Daoy (cell line): ENCODE data around the gene CCM2L. TPM values are rescaled to one million over a fixed set of nuclear protein-coding genes. Genes with fewer than 3 reads are reported as not detected.

Experiments used
- DNase-seq: peaks from one replicate; pipeline ENCODE4 v3.0.0-alpha.2; 2015; ENCODE audit warnings: low read depth
- total RNA-seq: library from RNA; depleted of rRNA; stranded (reverse); fragments of >200 nt; shearing (Covaris generic); gene quantifications from 2 replicates; pipeline ENCODE4 v1.2.3, GENCODE V29; 2014

CCM2L gene
- total RNA-seq, 1 experiment from 2014 or later = 1.0 TPM

- no peak for DNase-seq
These were observed 18.2 kb upstream of the CCM2L start for GRCh38 chr20:31992086-31992485.

DNA sequence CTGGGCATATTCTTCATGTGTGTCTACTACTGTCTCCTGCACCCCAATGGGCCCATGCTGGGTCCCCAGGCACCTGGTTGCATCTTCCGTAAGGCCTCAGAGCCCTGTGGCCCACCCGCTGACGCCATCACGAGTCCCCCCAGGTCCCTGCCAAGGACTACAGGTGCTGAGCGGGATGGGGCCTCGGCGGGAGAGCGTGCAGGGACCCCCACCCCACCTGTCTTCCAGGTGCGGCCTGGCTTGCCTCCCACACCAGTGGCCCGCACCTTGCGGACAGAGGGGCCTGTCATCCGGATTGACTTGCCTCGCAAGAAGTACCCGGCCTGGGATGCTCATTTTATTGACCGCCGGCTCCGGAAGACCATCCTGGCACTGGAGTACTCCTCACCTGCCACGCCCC lies 13.2 kb upstream of the CCM2L start:
- no peak for DNase-seq

DNA sequence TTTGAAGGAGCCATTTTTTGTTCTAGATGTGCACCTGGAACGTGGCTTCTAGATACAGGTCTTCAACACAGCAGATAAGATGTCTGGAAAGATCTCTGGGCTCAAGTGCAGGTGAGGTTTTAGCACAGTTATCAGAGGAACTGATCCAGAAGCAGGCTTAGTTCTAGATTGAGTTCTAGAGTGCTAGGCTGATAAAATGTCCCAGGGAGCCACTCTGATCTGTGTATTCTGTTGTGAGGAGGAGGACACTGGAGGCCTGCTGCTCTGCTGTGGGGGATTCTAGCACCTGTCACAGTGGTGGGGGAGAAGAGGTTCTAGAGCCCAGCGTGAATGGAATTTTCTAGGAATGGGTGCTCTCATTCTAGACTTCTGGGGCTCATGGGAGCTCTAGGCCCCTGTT lies 12.0 kb upstream of the CCM2L start:
- no peak for DNase-seq

- DNase-seq = no peak
These were observed 6.9 kb upstream of the CCM2L start for GRCh38 chr20:32003325-32003724.

DNA sequence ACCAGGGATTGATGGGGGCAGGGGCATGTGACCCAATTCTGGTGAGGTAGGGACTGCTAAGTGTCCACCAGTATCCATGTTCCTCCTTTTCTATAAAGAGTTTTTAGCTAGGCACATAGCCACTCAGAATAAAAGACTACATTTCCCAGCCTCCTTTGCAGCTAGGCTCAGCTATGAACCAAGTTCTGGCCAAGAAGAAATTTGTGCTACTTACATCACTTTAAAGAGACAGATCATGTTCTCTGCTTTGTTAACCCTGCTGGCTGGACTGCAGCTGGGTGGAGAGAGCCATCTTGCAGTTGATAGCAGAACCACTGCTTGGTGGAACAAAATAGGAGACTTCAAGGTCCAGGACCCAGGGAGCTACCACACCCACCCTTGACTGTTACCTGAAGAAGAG lies 5.3 kb upstream of the CCM2L start:
- DNase-seq = no peak

DNA sequence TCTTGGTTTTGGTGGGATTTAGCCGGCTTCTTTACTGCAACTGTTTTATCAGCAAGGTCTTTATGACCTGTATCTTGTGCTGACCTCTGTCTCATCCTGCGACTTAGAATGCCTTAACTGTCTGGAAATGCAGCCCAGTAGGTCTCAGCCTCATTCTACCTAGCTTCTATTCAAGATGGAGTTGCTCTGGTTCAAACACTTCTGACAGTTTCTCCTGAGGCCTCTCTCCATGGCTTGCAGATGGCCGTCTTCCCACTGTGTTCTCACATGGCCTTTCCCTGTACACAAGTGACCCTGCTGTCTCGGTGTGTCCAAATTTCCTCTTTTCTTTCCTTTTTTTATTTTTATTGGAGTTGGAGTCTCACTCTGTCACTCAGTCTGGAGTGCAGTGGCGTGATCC lies 4.2 kb upstream of the CCM2L start:
- no peak for DNase-seq

GRCh38 chr20:32006841-32007786 lies 3.1 kb upstream of the CCM2L start:
- DNase-seq = no peak

DNA sequence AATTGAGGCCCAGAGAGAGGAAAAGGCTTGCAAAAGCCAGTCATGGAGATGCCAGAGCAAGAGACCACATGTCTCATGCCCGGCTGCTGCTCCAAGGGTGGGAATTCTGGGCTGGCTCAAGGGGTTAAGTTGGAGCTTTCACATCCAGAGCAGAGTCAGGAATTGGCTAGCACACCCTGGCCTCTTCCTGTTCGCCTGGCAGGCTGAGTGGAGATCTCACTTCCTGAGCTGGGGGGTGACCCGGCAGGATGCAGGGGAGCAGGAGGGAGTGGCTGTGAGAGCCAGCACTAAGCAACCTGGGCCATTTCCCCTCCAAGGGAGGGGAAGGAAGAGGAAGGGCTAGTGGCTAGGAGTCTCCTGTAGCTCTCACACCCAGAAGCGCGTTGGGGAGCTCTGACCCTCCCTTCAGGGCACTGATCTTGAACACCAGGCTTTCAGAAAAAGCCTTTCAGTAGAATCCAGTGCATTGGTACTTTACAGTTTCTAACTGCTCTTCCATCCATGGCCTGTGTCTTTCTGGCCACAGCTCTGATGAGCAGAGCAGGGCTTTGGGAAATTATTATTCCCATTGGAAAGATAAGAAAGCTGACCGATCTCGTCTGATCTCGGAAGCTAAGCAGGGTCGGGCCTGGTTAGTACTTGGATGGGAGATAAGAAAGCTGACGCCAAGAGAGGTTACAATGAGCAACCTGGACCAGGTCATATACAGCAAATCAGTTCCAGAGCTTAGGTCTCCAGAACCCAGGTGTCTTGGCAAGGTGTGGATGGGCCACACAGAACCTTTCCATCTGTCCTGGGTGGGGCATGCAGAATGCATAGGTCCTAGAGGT lies 2.2 kb upstream of the CCM2L start:
- DNase-seq = peak; percentile 75

- DNase-seq = no peak
These were observed 674 bp upstream of the CCM2L start for GRCh38 chr20:32009564-32009963.

- no peak for DNase-seq
These were observed 428 bp downstream of the CCM2L start for GRCh38 chr20:32010666-32011065.

GRCh38 chr20:32012159-32012688 lies 2.0 kb downstream of the CCM2L start:
- DNase-seq = no peak

- no peak for DNase-seq
These were observed 3.1 kb downstream of the CCM2L start for GRCh38 chr20:32013326-32013725.

- DNase-seq = peak; percentile 19
These were observed 7.5 kb downstream of the CCM2L start for GRCh38 chr20:32017711-32018251.

DNA sequence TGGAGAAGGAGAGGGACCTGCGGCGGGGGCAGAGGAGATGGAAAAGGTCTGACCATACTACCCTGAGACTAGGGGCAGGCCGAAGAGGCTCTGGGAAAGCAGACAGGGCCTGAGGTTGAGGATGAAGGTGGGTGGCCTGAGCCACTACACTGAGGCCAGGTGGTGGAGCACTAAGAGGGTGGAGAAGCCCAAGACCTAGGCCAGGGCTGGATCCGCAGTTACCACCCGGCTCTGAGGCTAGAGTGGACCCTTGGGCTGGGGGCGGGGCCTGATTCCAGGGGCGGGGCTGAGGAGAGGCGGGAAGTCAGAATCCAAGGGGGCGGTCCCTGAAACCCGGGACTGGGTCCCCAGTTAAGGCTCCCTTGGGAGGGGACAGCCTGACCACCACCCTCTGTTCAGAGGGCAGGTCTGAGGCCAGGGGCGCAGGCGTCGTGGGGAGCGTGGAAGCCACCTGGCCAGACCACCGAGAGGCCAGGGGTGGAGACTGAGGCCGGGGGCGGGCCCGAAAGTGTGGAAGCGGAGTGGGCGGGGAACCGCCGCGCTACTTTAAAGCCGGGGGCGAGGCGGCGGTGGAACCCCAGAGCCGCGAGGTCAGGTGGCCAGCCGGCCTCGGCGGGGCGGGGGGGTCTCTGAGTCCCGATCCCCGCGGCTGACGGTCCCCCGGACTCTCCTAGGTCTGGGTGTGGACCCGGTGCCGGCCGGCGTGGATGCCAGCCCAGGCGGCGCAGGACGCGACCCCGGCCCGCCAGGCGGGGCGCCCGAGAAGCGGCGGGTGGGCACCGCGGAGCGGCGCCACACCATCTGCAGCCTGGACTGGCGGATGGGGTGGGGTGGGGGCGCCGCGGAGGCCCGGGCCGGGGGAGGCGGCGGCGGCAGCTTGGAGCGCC lies 8.3 kb downstream of the CCM2L start:
- peak; percentile 68 for DNase-seq

GRCh38 chr20:32019156-32019510 lies 8.9 kb downstream of the CCM2L start:
- peak; percentile 38 for DNase-seq

GRCh38 chr20:32019563-32020463 lies 9.6 kb downstream of the CCM2L start:
- no peak for DNase-seq

GRCh38 chr20:32021091-32021490 lies 10.9 kb downstream of the CCM2L start:
- peak; percentile 47 for DNase-seq

DNA sequence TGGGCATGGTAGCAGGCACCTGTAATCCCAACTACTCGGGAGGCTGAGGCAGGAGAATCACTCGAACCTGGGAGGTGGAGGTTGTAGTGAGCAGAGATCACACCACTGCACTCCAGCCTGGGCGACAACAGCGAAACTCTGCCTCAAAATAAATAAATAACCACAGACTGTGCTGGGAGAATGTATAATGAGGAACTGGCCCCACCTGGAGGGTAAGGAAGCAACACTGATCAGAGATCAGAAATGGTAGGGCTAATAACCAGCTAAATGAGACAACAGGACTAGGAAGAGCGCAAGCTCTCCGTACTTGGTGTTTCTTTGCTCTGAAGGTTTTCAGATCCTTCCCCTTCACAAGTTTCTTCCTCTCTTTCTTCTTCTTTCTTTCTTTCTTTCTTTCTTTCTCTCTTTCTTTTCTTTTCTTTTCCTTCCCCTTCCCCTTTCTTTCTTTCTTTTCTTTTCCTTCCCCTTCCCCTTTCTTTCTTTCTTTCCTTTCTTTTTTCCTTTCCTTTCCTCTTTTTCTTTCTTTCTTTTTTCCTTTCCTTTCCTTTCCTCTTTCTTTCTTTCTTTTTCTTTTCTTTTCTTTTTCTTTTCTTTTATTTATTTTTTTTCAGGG lies 14.6 kb downstream of the CCM2L start:
- DNase-seq = no peak

DNA sequence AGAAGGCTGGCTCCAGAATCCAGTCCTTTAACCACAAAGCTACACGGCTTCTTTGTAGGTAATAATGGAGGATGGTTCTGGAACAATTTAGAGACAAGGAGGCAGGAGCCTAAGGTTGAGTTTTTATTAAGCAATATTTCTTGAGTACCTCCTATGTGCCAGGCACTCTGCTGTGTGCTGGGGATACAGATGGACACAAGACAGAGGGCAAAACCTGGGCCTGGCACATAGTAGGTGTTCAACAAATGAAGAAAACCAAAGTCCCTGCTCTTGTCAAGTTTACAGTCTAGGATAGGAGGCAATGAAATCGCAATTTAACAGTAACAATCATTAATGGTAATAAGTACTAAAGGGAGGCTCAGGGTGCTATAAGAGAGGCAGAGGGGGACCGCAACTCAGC lies 17.4 kb downstream of the CCM2L start:
- no peak for DNase-seq
